ENCODE results near the gene IL17RA.

DNA sequence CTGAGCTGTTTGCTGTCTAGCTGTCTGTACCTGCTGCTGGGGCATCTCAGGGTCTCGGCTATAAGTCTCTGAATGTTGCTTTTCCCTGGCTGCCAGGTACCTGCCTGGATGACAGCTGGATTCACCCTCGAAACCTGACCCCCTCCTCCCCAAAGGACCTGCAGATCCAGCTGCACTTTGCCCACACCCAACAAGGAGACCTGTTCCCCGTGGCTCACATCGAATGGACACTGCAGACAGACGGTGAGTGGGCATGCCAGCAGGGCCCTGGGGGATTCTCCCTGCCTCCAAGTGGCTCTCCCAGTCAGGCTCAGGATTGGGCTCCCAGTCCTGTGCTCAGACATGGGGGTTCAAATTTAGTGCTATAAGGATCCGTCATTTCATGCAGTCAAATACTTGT lies 12.9 kb downstream of the IL17RA start:
- TF ChIP-seq, protein P1, sequence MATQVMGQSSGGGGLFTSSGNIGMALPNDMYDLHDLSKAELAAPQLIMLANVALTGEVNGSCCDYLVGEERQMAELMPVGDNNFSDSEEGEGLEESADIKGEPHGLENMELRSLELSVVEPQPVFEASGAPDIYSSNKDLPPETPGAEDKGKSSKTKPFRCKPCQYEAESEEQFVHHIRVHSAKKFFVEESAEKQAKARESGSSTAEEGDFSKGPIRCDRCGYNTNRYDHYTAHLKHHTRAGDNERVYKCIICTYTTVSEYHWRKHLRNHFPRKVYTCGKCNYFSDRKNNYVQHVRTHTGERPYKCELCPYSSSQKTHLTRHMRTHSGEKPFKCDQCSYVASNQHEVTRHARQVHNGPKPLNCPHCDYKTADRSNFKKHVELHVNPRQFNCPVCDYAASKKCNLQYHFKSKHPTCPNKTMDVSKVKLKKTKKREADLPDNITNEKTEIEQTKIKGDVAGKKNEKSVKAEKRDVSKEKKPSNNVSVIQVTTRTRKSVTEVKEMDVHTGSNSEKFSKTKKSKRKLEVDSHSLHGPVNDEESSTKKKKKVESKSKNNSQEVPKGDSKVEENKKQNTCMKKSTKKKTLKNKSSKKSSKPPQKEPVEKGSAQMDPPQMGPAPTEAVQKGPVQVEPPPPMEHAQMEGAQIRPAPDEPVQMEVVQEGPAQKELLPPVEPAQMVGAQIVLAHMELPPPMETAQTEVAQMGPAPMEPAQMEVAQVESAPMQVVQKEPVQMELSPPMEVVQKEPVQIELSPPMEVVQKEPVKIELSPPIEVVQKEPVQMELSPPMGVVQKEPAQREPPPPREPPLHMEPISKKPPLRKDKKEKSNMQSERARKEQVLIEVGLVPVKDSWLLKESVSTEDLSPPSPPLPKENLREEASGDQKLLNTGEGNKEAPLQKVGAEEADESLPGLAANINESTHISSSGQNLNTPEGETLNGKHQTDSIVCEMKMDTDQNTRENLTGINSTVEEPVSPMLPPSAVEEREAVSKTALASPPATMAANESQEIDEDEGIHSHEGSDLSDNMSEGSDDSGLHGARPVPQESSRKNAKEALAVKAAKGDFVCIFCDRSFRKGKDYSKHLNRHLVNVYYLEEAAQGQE (IDR thresholded peaks at IDR 0.05; ENCODE audit: insufficient read depth in 1 of 2, low read depth in 2 of 2, low read length in 2 of 2) = no peak
- TF ChIP-seq POLR2AphosphoS5 (IDR thresholded peaks at IDR 0.05; ENCODE audit: low read depth, low read length) (no peak), TAF1 (IDR thresholded peaks at IDR 0.05; ENCODE audit: borderline replicate concordance, insufficient read depth, low read length) (no peak), SIN3A (IDR thresholded peaks at IDR 0.05; ENCODE audit: borderline replicate concordance, insufficient read depth, low read length) (no peak)
